Liver (tissue), 9 donors: ENCODE results near the gene STIM1. TPM values are rescaled to one million over a fixed set of nuclear protein-coding genes. Genes with fewer than 3 reads are reported as not detected.

ENCODE experiments used
- DNase-seq: peaks from one replicate; pipeline ENCODE4 v3.0.0-alpha.2; 2017; ENCODE audit warnings: low spot score
- H3K27ac ChIP-seq, 2 donors: one replicate each; pipeline ENCODE4 v1.7.0; 2013; ENCODE audit warnings: inconsistent platforms in 2 of 2, low read length in 2 of 2, control low read depth in 1 of 2, low read depth in 1 of 2, mild to moderate bottlenecking in 1 of 2
- H3K27me3 ChIP-seq, 4 donors: one replicate each; pipeline versions ENCODE4 v1.6.1 to v1.7.0; 2013; ENCODE audit warnings: low read length in 3 of 4, inconsistent platforms in 1 of 4, mild to moderate bottlenecking in 1 of 4, moderate library complexity in 1 of 4; ENCODE audit not compliant: control insufficient read depth in 4 of 4, insufficient read depth in 4 of 4
- H3K36me3 ChIP-seq, 4 donors: one replicate each; pipeline versions ENCODE4 v1.6.1 to v1.7.0; 2013; ENCODE audit warnings: low read length in 3 of 4, mild to moderate bottlenecking in 3 of 4, low read depth in 1 of 4, moderate library complexity in 1 of 4; ENCODE audit not compliant: control insufficient read depth in 4 of 4, insufficient read depth in 3 of 4
- H3K4me1 ChIP-seq, 4 donors: one replicate each; pipeline versions ENCODE4 v1.6.1 to v1.7.0; 2013; ENCODE audit warnings: low read length in 3 of 4, mild to moderate bottlenecking in 3 of 4, moderate library complexity in 1 of 4; ENCODE audit not compliant: control insufficient read depth in 4 of 4, insufficient read depth in 4 of 4
- H3K4me3 ChIP-seq, 3 donors: one replicate each; pipeline versions ENCODE4 v1.6.1 to v1.7.0; 2013; ENCODE audit warnings: low read length in 3 of 3, control low read depth in 1 of 3, low read depth in 1 of 3, mild to moderate bottlenecking in 1 of 3
- H3K9ac ChIP-seq, 2 donors: one replicate each; pipeline ENCODE4 v1.7.0; 2013; ENCODE audit warnings: low read length in 2 of 2, mild to moderate bottlenecking in 2 of 2, moderate library complexity in 2 of 2, control low read depth in 1 of 2, low read depth in 1 of 2
- H3K9me3 ChIP-seq, 4 donors: one replicate each; pipeline versions ENCODE4 v1.6.1 to v1.7.0; 2013; ENCODE audit warnings: low read length in 3 of 4; ENCODE audit not compliant: control insufficient read depth in 4 of 4
- ATF3 ChIP-seq: IDR thresholded peaks from 2 replicates; pipeline ENCODE4 v1.6.1; 2016; ENCODE audit warnings: antibody characterized with exemption
- CTCF ChIP-seq: fragments of 150-350 bp; IDR thresholded peaks from 2 replicates; pipeline ENCODE4 v1.5.1; 2017; ENCODE audit warnings: improper control_type of control experiment, low read depth, low read length; ENCODE audit not compliant: missing input control
- EGR1 ChIP-seq, 2 donors: IDR thresholded peaks; 2 replicates each; pipeline ENCODE4 v1.6.1; 2016 to 2018; ENCODE audit warnings: antibody characterized with exemption in 2 of 2, low read depth in 2 of 2
- FOXA1 ChIP-seq: IDR thresholded peaks from 2 replicates; pipeline ENCODE4 v1.6.1; 2016; ENCODE audit warnings: antibody characterized with exemption
- FOXA2 ChIP-seq: IDR thresholded peaks from 2 replicates; pipeline ENCODE4 v1.6.1; 2016; ENCODE audit warnings: antibody characterized with exemption
- GABPA ChIP-seq, 2 donors: IDR thresholded peaks in 1 of 2; conservative IDR thresholded peaks in 1 of 2; 2 replicates each; pipeline ENCODE4 v1.6.1; 2016; ENCODE audit warnings: antibody characterized with exemption in 2 of 2, mild to moderate bottlenecking in 1 of 2, moderate library complexity in 1 of 2
- HNF4A ChIP-seq, 2 donors: conservative IDR thresholded peaks; 2 replicates each; pipeline ENCODE4 v1.6.1; 2016; ENCODE audit warnings: antibody characterized with exemption in 2 of 2, mild to moderate bottlenecking in 2 of 2
- HNF4G ChIP-seq: IDR thresholded peaks from 2 replicates; pipeline ENCODE4 v1.6.1; 2016; ENCODE audit warnings: antibody characterized with exemption
- JUND ChIP-seq, 2 donors: IDR thresholded peaks; 2 replicates each; pipeline ENCODE4 v1.6.1; 2016; ENCODE audit warnings: antibody characterized with exemption in 2 of 2
- NR2F2 ChIP-seq: IDR thresholded peaks from 2 replicates; pipeline ENCODE4 v1.6.1; 2016; ENCODE audit warnings: antibody characterized with exemption
- RAD21 ChIP-seq, 2 donors: IDR thresholded peaks; 2 replicates each; pipeline ENCODE4 v1.6.1; 2016; ENCODE audit warnings: antibody characterized with exemption in 2 of 2, mild to moderate bottlenecking in 2 of 2
- REST ChIP-seq: IDR thresholded peaks from 2 replicates; pipeline ENCODE4 v1.6.1; 2016; ENCODE audit warnings: antibody characterized with exemption, mild to moderate bottlenecking
- RXRA ChIP-seq, 2 donors: IDR thresholded peaks; 2 replicates each; pipeline ENCODE4 v1.6.1; 2017 to 2018; ENCODE audit warnings: antibody characterized with exemption in 2 of 2, mild to moderate bottlenecking in 1 of 2
- SP1 ChIP-seq: IDR thresholded peaks from 2 replicates; pipeline ENCODE4 v1.6.1; 2018; ENCODE audit warnings: antibody characterized with exemption, mild to moderate bottlenecking
- TAF1 ChIP-seq: conservative IDR thresholded peaks from 2 replicates; pipeline ENCODE4 v1.6.1; 2016; ENCODE audit warnings: antibody characterized with exemption, mild to moderate bottlenecking
- YY1 ChIP-seq: IDR thresholded peaks from 2 replicates; pipeline ENCODE4 v1.6.1; 2016; ENCODE audit warnings: antibody characterized with exemption, mild to moderate bottlenecking
- WGBS: extraction: QIAGEN DNeasy Blood & Tissue Kit; methylation state at CpG from one replicate; pipeline ENCODE4 v1.1.7; 2013; 5-methylcytosine and 5-hydroxymethylcytosine counted together
- polyA plus RNA-seq, 2 donors: library from polyadenylated mRNA; stranded (reverse) in 1 of 2; unstranded in 1 of 2; fragments of 200-250 nt in 1 of 2; fragments of >200 nt in 1 of 2; fragmentation: Nextera tagmentation in 1 of 2; extraction: Ambion mirVana in 1 of 2; gene quantifications; one replicate each; pipeline versions ENCODE4 v1.2.1 to v1.2.3, GENCODE V29; 2013 to 2015
- total RNA-seq, 2 donors: library from RNA; depleted of rRNA; stranded (reverse); fragments of >200 nt; gene quantifications; one replicate each; pipeline ENCODE4 v1.2.3, GENCODE V29; 2014
- TF ChIP-seq, protein P1 (sequence below): IDR thresholded peaks from 2 replicates; pipeline ENCODE4 v1.6.1; 2016; ENCODE audit warnings: antibody characterized with exemption
- TF ChIP-seq, protein P2 (sequence below): IDR thresholded peaks from 2 replicates; pipeline ENCODE4 v1.6.1; 2016; ENCODE audit warnings: antibody characterized with exemption
- donor health status: healthy.
- donor health status: healthy.
- donor health status: healthy.
- donor health status: healthy.
- donor health status: healthy.

STIM1 gene
- total and polyA plus RNA-seq, 4 donors, result 19.7 to 42.9 (median 25.1) TPM

DNA sequence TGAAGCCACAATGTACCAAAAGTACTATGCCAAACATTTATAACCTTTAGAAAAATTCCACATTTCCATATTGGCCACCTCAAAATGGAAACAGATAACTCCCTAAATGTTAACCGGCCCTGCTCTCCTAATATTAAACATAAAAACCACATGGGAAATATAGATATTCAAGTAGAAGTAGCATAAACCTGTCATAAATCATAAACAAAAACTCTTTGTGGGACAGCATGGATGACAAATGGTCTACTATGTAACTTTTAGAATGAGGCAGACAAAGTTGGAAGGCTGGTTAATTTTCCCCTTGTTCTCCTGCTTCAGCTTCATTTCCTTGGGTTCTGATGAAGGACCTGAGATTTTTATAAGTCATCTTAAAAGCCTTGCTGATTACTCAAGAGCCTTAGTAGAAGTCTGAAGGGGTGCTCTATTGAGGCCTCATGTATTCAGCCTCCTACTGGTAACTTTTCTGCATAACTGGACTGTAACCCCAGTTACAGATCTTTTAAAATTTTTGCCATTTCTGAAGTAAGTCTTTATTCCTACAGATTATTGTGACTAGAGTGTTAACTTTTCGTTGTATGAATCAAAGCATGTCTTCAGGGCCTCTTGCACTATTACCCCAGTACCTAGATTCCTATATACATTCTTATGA is 116.4 kb downstream of the STIM1 start:
- Histone ChIP-seq H3K36me3 (peaks cover 0 to 6% (median 0%) of the 10 kb centered on the region in 4 donors), H3K4me1 (peaks cover 0 to 6% (median 0%) of the 10 kb centered on the region in 4 donors), H3K27me3 (no peaks in the 10 kb centered on the region), H3K9ac (no peak overlapping the region), H3K9me3 (no peaks in the 10 kb centered on the region), H3K4me3 (no peak overlapping the region), H3K27ac (no peak overlapping the region)
- 95% methylated on average over 2 of the region's 2 CpGs for WGBS
- no peak for TF ChIP-seq ATF3
- peak in 1 of 2 donors; percentile 5 for TF ChIP-seq RAD21 (IDR thresholded peaks at IDR 0.05)
- DNase-seq, result no peak

GRCh38 chr11:3972431-3972830 is 117.0 kb downstream of the STIM1 start:
- Histone ChIP-seq H3K4me3 (no peak overlapping the region), H3K27me3 (no peaks in the 10 kb centered on the region), H3K4me1 (peaks cover 0 to 6% (median 0%) of the 10 kb centered on the region in 4 donors), H3K9ac (no peak overlapping the region), H3K9me3 (no peaks in the 10 kb centered on the region), H3K36me3 (peaks cover 0 to 6% (median 0%) of the 10 kb centered on the region in 4 donors), H3K27ac (no peak overlapping the region)
- TF ChIP-seq JUND (IDR thresholded peaks at IDR 0.05), result no peak
- TF ChIP-seq GABPA (IDR thresholded peaks at IDR 0.05 in 1 of 2, conservative IDR thresholded peaks at IDR 0.05 in 1 of 2), result no peak
- no peak for TF ChIP-seq YY1
- TF ChIP-seq, protein P1, sequence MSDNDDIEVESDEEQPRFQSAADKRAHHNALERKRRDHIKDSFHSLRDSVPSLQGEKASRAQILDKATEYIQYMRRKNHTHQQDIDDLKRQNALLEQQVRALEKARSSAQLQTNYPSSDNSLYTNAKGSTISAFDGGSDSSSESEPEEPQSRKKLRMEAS, result no peak
- no peak for TF ChIP-seq ATF3
- no peak for TF ChIP-seq CTCF
- TF ChIP-seq, protein P2, sequence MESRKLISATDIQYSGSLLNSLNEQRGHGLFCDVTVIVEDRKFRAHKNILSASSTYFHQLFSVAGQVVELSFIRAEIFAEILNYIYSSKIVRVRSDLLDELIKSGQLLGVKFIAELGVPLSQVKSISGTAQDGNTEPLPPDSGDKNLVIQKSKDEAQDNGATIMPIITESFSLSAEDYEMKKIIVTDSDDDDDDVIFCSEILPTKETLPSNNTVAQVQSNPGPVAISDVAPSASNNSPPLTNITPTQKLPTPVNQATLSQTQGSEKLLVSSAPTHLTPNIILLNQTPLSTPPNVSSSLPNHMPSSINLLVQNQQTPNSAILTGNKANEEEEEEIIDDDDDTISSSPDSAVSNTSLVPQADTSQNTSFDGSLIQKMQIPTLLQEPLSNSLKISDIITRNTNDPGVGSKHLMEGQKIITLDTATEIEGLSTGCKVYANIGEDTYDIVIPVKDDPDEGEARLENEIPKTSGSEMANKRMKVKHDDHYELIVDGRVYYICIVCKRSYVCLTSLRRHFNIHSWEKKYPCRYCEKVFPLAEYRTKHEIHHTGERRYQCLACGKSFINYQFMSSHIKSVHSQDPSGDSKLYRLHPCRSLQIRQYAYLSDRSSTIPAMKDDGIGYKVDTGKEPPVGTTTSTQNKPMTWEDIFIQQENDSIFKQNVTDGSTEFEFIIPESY, result no peak
- no peak for TF ChIP-seq EGR1 (IDR thresholded peaks at IDR 0.05; ENCODE audit: low read depth in 2 of 2)
- TF ChIP-seq RAD21 (IDR thresholded peaks at IDR 0.05), result no peak
- no peak for TF ChIP-seq HNF4A (conservative IDR thresholded peaks at IDR 0.05)
- TF ChIP-seq RXRA (IDR thresholded peaks at IDR 0.05), result no peak
- no peak for TF ChIP-seq SP1
- TF ChIP-seq FOXA2, result no peak
- no peak for TF ChIP-seq FOXA1
- no peak for TF ChIP-seq REST
- no peak for TF ChIP-seq TAF1
- no peak for TF ChIP-seq NR2F2
- TF ChIP-seq HNF4G, result no peak
- WGBS, result 84% methylated on average over 1 of the region's 1 CpG
- no peak for DNase-seq
